ENCODE data around the gene TLE4.

Gene TLE4

GRCh38 chr9:79681576-79681975 is 109.8 kb downstream of the TLE4 start:
- no peak for DNase-seq (ENCODE audit: low read depth)
- no peak overlapping the region for H3K4me3 ChIP-seq (ENCODE audit: low read depth, low read length)

DNA sequence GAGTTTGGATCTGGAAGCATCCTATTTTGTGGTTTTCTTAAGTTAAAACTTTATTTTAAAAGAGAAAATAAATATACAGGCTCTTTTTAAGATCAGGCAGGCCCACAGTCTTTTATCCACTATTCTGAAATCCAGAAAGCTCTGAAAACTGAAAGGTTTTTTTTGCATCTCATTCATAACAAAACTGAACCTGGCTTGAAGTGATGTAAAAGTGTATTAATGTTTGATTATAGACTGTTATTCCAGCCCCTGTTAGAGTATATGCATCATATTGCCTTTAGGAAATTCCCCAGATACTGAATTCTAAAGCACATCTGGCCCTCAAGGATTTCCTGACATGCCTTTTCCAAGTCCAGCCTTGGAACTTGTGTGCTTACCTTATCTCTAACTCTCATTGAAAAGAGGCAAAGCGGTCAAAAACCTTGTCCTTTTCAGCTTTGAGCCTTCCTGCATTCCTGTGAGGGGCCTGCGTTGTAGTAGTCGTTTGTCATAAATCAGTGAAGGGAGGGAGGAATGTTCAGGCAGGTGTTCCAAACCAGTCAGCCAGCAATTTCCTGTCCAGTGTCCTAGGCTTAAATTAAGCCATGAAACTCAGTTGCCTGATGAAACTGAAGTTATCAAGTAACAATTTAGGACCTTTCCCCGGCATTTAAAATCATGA is 110.4 kb downstream of the TLE4 start:
- DNase-seq (ENCODE audit: low read depth), result no peak

GRCh38 chr9:79684059-79684458 is 112.3 kb downstream of the TLE4 start:
- DNase-seq (ENCODE audit: low read depth), result no peak
- no peak overlapping the region for H3K4me3 ChIP-seq (ENCODE audit: low read depth, low read length)

More for the DNA sequence above, 110.4 kb downstream of the TLE4 start:
- no peak overlapping the region for H3K4me3 ChIP-seq (ENCODE audit: low read depth, low read length)

DNA sequence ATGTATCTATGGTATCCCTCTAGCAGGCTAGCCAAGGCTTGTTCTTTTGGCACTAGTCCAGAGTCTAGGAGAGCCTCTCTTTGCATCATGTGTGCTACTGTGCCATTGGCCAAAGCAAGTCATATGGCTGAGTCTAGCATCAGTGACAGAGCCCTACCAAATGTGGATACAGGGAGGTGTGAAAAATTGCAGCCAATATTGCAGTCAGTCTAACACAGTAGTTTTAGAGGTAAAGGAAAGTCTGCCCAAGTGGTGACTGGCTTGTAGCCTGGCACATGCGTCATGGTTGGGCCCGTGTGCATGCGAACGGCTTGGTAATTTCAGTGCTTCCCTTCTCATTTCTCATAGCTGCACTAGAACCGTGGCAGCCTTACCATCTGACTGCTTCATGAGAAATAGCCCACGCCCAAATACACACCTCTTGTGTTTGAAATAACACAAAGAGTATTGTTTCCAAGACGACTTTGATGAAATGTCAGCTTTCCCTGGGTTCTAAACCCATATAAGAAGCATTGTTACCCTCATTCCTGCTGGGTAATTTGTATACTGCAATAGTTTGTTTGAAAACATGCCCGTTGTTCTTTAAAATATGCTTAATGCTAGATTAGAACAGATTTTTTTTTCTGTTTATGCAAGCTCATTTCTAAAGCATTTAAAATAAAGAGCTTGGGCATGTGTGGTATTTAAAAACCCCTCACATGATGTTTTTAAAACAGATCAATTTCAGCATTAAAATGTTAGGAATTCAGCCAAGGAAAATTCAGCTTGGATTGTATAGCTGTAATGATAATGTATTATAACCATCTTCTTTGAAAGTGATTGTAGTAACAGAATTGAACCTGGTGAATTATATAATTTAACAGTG is 113.2 kb downstream of the TLE4 start:
- no peak for DNase-seq (ENCODE audit: low read depth)
- no peak overlapping the region for H3K4me3 ChIP-seq (ENCODE audit: low read depth, low read length)

GRCh38 chr9:79685577-79685976 is 113.8 kb downstream of the TLE4 start:
- H3K4me3 ChIP-seq (ENCODE audit: low read depth, low read length), result no peak overlapping the region
- DNase-seq (ENCODE audit: low read depth), result no peak

- no peak overlapping the region for H3K4me3 ChIP-seq (ENCODE audit: low read depth, low read length)
- peak; percentile 48 for DNase-seq (ENCODE audit: low read depth)
Observed at GRCh38 chr9:79686381-79687130, 114.8 kb downstream of the TLE4 start.

DNA sequence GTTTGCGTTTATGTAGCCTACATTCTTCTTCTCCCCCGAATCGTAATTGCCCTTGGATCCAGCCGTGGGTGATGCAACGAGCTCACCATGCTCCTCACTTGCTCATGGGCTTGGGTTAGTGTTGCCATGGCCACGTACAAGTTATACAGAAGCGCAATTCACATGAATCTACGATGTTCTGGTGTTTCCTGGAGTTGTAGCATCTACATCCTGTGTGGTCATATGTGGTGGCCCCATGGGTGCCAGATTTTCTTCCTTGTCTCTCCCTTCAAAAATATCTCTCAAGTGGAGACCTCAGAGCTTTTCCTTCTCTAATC is 115.3 kb downstream of the TLE4 start:
- no peak for DNase-seq (ENCODE audit: low read depth)
- H3K4me3 ChIP-seq (ENCODE audit: low read depth, low read length), result no peak overlapping the region

DNA sequence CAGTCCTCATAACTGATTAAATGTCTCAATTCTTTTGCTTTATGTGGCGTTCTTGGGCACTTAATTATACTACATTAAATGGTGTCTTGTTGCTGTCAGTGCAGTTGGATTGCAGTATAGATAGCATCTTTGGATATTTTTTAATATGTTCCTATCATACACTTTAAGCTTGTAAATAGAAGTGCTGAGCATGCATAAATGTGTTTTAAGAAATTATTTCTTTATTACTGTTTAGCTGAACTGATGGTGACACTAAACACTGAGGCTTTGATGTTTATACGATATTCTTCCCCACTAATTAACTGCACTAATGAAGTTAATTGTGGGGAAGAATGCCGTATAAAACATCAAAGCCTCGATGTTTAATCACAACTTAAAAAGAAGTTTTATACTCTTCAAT is 116.6 kb downstream of the TLE4 start:
- H3K4me3 ChIP-seq (ENCODE audit: low read depth, low read length), result no peak overlapping the region
- no peak for DNase-seq (ENCODE audit: low read depth)

DNA sequence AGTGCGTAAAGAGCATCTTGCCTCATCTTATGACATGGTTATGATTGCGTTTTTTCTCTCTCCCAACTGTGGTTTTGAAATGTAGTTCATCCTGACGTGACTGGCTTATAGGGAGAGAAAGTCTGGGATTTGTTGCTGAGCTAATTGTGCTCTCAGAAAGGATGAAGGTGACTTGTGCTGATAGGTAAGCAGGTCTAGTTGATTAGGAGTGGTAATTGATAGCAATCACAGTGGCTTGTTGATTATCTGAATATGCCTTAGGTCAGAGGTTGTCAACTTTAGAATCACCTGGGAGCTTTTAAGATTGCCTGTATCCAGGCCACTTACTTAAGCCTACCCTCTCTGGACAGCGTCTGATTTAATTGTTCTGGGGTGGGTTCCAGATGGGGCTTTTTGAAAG is 117.8 kb downstream of the TLE4 start:
- no peak overlapping the region for H3K4me3 ChIP-seq (ENCODE audit: low read depth, low read length)
- DNase-seq (ENCODE audit: low read depth), result no peak

GRCh38 chr9:79691496-79691895 is 119.7 kb downstream of the TLE4 start:
- no peak for DNase-seq (ENCODE audit: low read depth)
- no peak overlapping the region for H3K4me3 ChIP-seq (ENCODE audit: low read depth, low read length)

- no peak overlapping the region for H3K4me3 ChIP-seq (ENCODE audit: low read depth, low read length)
- no peak for DNase-seq (ENCODE audit: low read depth)
Observed at GRCh38 chr9:79692857-79693571, 121.2 kb downstream of the TLE4 start.

DNA sequence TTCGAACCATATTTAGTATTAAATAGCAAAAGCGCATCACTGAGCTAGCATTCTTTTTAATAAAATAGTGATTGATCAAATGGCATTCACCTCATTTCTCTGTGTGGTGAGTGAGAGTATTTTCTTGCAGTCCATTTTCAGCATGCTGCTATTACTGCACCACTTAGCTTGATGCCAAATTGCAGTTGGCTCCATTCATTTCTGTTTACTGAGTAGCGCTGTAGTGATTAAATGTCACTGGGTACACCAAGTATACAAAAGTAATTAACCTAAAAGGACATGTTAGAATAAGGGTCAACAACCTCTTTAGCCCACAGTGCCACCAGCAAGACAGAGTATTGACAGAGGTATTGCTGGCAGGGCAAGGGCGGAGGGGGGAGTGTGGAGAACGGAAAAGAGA is 122.0 kb downstream of the TLE4 start:
- H3K4me3 ChIP-seq (ENCODE audit: low read depth, low read length), result no peak overlapping the region
- DNase-seq (ENCODE audit: low read depth), result no peak

DNA sequence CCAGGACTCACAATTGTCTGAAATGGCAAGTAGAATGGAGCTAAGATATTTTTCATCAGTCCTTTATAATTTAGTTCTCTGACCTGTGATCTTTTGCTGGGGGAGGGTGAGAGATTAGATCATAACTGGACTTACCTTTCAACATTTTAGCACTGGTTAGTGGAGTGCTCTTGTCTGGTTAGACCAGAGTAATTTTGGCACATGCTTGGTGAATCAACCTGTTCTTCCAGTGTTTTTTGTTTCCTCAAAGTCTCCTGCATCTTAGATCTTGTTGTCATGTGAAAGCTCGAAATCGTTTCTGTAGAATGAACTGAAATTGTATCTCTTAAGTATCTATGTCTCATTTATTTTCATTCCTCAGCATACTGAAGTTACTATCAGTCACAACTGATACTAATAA is 122.4 kb downstream of the TLE4 start:
- DNase-seq (ENCODE audit: low read depth), result no peak
- H3K4me3 ChIP-seq (ENCODE audit: low read depth, low read length), result no peak overlapping the region

DNA sequence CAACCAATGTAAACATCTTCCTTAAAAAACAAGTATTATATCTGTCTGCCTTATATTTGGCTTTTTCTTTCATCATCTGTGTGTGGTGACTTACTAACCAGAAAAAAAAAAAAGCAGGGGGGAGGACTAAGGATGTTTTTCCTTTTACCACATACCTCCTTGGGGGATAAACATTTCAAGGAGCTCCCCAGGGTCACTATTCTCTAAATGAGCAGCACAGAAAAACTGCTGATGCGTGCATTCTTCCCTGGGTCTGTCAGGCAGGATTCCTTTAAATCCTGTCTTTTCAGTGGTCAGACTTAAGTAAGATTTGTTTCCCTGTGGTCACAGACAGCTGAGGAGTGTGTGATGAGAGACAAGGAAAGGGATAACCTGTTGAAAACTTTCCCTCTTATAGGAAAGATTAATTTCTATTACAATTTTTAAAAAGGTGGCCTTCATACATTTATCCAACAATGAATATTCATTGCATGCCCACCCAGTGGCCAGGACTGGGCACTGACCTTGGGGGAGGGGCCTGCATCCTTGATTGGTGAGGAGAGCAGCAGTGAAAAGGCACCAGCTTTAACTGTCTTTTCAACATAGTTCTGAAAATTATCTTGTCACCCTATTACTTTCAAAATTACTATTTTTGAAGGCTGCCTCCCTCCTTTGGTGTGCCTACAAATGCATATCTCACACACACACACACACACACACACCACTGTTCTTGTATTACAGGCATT is 123.1 kb downstream of the TLE4 start:
- peak; percentile 88 for DNase-seq (ENCODE audit: low read depth)
- H3K4me3 ChIP-seq (ENCODE audit: low read depth, low read length), result no peak overlapping the region

- DNase-seq (ENCODE audit: low read depth), result no peak
- no peak overlapping the region for H3K4me3 ChIP-seq (ENCODE audit: low read depth, low read length)
Observed at GRCh38 chr9:79695531-79696175, 123.9 kb downstream of the TLE4 start.

DNA sequence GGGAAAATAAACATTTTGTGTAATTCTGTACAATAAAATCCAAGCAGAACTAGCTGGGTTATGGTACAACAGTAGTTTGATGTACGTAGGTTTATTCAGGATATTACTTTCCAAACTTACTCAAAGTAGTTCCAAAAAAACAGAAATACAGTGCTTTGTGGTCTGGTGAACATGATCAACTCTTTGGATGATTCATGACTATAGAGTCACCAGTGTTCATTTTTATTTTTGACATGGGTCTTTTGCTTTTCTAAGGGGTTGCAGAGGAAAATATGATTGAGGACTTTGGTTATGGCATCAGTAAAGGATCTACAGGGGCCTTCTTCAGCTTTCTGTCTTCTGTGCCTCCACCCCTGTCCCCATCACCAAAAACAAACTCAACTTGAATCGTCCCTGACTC is 127.2 kb downstream of the TLE4 start:
- DNase-seq (ENCODE audit: low read depth), result no peak
- no peak overlapping the region for H3K4me3 ChIP-seq (ENCODE audit: low read depth, low read length)

GRCh38 chr9:79699479-79699878 is 127.7 kb downstream of the TLE4 start:
- DNase-seq (ENCODE audit: low read depth), result no peak
- H3K4me3 ChIP-seq (ENCODE audit: low read depth, low read length), result no peak overlapping the region

GRCh38 chr9:79700607-79701360 is 129.0 kb downstream of the TLE4 start:
- DNase-seq (ENCODE audit: low read depth), result no peak
- no peak overlapping the region for H3K4me3 ChIP-seq (ENCODE audit: low read depth, low read length)
